Measurements from ENCODE around the gene TTI1. TPM values are rescaled to one million over a fixed set of nuclear protein-coding genes. Genes with fewer than 3 reads are reported as not detected.

TTI1 gene
- total and polyA plus RNA-seq, 2 of the 13 experiments (the other 11 are each of a cell fraction or from before 2014, with no cell fraction given) = 22.9 to 39.8 TPM

- no peak for TF ChIP-seq ZNF512B (CRISPR knock-in tag; IDR thresholded peaks at IDR 0.05; ENCODE audit: borderline replicate concordance)
- peak; percentile 86; the same call in 1 of the 2 replicates for TF ChIP-seq FOXJ3 (CRISPR knock-in tag; IDR thresholded peaks at IDR 0.05; ENCODE audit: borderline replicate concordance)
- no peak for TF ChIP-seq AGO2 (optimal IDR thresholded peaks at IDR 0.05; ENCODE audit: low read depth, low read length)
- TF ChIP-seq ZNF281 (CRISPR knock-in tag; IDR thresholded peaks at IDR 0.05; ENCODE audit: borderline replicate concordance) = peak; percentile 49; the same call in 1 of the 2 replicates
- TF ChIP-seq HHEX (CRISPR knock-in tag; IDR thresholded peaks at IDR 0.05) = 0 out of 2 replicates have a peak, but pooled peaks have one; percentile 39
- TF ChIP-seq ZNF782 (CRISPR knock-in tag; IDR thresholded peaks at IDR 0.05; ENCODE audit: borderline replicate concordance) = no peak
- peak; percentile 48; the same call in 1 of the 2 replicates for TF ChIP-seq GFI1 (CRISPR knock-in tag; IDR thresholded peaks at IDR 0.05; ENCODE audit: borderline replicate concordance)
- TF ChIP-seq FOXP4 (CRISPR knock-in tag; IDR thresholded peaks at IDR 0.05) = peak; percentile 86
- TF ChIP-seq TCF7 (IDR thresholded peaks at IDR 0.05; ENCODE audit: low read depth) = peak; percentile 97
- no peak for TF ChIP-seq PCBP2 (optimal IDR thresholded peaks at IDR 0.05; ENCODE audit: low read depth, low read length, poor library complexity, severe bottlenecking)
- no peak for TF ChIP-seq XBP1 (CRISPR knock-in tag; IDR thresholded peaks at IDR 0.05)
- TF ChIP-seq MBD4 (IDR thresholded peaks at IDR 0.05; ENCODE audit: borderline replicate concordance, low read length) = peak; percentile 76; the same call in 1 of the 2 replicates
- peak; percentile 89 for TF ChIP-seq ZNF710 (CRISPR knock-in tag; IDR thresholded peaks at IDR 0.05; ENCODE audit: borderline replicate concordance)
These were observed 49.6 kb upstream of the TTI1 start (continued) for GRCh38 chr20:38082894-38083293.

Data from HepG2 (cell line).